Epidermal melanocyte (primary cell): Measurements from ENCODE around the gene GLCCI1.

Experiments used
- DNase-seq: peaks from one replicate; pipeline ENCODE4 v3.0.0; 2011; ENCODE audit warnings: low spot score; ENCODE audit not compliant: insufficient read length

GLCCI1 gene

DNA sequence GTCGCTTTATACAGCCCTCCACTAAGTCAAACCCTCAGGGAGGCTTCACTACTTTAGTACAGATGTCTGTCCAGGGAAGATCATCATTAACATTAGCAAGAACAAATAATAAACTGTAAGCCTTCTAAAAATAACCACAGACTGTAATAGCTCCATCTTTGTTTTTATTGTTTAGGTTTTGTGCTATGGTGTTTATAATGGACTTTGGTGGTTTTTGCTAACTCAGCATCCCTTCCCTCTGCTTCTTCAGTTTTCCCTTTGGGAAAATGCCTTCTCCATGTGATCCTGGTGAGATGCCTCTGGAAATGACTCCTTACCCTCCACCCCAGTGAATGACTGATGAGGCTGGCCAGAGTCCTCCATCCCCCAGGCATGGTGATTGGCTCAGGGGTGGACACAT is 162.1 kb downstream of the GLCCI1 start:
- no peak for DNase-seq

DNA sequence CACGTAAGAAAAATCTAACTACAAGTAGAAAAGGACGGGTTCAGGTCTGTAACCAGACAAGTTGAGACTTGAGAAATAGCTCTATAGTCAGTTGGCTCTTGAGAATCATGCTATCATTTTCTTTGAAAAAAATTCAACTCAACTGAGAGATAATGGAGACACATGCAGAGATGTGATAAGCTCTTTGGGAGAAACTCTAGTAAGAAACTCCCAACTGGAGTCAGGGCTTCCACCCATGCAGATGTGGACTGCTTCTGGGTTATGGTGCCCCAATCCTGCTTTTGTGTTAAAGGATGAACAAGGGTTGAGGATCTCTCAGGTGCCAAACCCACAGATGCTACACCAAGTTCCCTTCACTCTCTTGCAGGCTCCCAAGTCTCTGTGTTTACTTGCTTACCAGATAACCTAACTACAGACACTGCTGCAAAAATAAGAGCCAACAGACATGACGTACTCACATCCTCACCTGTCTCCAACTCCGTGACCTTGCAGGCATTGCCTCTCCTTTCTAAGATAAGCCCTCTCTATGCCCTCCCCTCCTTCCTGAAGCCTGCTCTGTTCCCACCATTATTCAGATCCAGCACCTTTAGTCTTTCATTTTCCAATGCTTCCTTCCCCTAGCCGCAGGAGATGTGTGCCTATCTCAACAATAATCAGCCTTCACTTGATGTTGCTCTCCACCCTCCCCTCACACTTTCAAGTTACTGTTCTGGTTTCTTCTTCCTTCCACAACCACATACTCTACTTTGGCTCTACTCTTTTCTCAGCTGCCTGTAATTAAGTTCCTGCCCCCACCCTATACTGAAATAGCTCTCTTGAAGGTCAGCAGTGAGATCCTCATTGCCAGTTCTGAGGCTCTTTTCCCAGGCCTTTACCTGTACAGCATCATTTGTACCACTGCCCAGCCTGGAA is 163.4 kb downstream of the GLCCI1 start:
- no peak for DNase-seq

DNA sequence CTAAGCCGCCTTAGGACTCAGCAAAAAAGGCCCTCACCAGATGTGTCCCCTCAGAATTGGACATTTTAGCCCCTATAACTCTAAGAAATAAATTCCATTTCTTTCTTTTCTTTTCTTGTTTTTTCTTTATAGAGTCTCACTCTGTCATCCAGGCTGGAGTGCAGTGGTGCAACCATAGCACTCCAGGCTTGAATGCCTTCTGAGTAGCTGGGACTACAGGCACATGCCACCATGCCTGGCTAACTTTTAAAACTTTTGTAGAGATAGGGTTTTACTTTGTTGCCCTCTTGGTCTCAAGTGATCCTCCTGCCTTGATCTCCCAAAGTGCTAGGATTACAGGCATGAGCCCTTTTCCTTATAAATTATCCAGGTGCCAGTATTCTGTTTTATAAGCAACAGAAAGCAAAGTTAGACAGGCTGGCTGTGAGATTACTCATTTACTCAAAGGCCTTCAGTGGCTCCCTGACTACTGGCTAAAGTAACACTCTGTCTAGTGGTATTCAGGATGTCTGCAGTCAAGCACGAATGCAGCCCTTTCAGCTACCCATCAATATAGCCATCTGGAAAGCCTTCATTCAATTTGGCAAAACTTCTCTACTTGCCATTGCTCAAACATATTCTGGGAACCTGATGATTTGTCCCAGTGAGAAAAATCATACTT is 164.7 kb downstream of the GLCCI1 start:
- no peak for DNase-seq

DNA sequence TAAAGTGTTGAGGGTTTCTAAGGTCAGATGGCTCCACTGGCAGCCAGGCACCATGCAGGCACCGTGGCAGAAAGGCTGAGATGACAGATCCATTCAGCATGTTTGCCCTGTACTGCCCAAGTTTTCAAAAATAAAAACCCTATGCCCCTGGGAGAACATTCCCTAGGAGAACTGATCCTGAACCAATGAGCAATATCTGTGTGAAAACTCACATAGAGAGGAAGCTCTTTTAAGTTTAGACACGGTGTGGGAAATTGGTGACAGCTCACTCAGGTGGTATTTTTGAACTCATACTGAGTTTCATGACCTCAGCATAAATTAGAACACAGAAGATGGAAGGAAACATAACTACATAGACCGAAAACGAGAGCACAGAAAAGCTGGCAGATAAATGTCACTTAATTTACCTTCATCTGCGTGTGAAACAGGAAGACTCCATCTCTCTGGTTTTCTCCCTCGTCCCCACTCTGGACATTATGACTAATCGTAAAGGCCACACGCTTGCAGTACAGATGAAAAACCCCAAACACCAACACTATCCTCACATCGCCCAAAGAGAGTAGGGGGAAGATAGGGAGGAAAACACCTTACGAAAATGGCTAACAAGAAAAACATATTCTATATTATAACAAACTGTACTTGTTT is 165.6 kb downstream of the GLCCI1 start:
- no peak for DNase-seq

DNA sequence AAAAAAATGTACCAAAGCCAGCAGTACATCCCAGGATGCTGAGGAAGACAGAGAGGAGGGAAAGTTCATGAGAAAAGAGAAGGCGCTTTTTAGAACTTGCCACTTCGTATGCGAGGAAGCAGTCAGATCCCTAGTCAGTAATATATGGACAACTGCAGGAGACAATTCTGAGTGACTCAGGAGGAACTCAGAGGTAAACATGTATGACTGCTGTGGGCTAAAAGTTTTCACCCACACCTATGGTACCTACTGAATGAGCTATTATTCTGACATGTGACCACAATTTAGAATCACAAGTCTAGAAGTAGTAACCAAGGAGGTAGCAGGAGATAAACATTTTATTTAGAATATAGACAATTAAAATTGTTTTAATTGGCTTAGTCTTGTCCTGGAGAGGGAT is 166.8 kb downstream of the GLCCI1 start:
- DNase-seq, result no peak

DNA sequence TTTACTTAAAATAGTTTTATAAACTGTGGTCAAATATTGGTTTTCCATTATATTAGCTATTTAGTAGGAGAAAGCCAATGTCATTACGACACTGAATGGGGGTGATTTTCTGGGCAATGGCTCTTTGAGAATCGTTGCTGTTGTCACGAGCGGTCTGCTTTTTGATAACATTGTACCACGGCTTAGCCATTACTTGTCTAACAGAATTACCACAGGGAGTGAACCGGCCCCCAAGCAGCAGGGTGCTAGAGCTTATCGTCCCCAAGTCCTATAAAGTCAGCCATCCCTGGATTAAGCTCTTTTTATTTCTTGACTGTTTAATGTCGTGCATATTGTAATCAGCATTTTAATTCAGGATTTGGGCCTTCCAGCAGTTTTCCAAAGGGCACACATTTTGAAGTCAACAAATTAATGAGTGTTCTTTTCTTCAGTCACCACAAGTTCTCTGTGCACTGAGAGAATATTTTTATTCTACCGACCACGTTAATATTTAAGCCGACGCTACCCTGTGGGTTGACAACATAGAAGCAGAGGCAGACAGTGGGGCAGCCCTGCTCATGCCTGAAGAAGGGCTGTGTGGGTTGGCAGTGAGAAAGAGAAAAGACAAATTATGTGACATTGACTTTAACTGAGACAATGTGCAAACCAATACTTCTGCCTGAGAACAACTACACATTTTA is 167.6 kb downstream of the GLCCI1 start:
- DNase-seq, result no peak
